ENCODE measurements around the gene UBR4.

UBR4 gene

DNA sequence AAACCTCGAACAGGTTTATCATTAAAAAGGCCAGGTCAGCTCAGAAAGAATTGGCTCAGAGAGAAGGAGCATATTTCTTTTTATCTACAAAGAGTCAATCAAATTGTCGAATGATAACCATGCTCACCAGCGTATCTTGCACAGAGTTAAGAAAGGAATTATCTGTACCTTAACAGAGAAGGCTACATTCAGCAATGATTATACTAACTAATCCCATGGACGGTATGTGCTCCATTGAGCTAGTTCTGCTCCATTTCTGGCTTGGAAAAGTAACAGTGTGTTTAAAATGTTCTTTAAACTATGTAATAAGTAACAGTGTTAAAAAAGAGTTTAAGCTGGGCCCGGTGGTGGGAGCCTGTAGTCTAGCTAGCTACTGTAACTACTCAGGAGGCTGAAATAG lies 4.2 kb downstream of the UBR4 start:
- Histone ChIP-seq H3K27me3 (ENCODE audit: low read depth, low read length) (no peaks in the 10 kb centered on the region), H2AFZ (ENCODE audit: low read depth, low read length) (no peak overlapping the region), H3K4me3 (ENCODE audit: low read length) (peak overlapping the region; percentile 47), H4K20me1 (ENCODE audit: insufficient read depth, low read length) (peaks cover 84% of the 10 kb centered on the region), H3K36me3 (replicated peaks; ENCODE audit: low read depth, low read length) (peaks cover 17% of the 10 kb centered on the region), H3K9me3 (ENCODE audit: insufficient read depth, low read length) (no peaks in the 10 kb centered on the region), H3K79me2 (ENCODE audit: low read length) (peaks cover 96% of the 10 kb centered on the region), H3K9ac (ENCODE audit: low read length) (peak overlapping the region; percentile 31; the same call in 1 of the 2 replicates), H3K4me2 (ENCODE audit: low read length) (peak overlapping the region; percentile 67), H3K4me1 (ENCODE audit: low read length) (peaks cover 40% of the 10 kb centered on the region), H3K27ac (ENCODE audit: low read length) (peak overlapping the region; percentile 53)
- TF ChIP-seq CTCF (IDR thresholded peaks at IDR 0.05; ENCODE audit: low read depth, low read length) (no peak), EZH2phosphoT487 (IDR thresholded peaks at IDR 0.05; ENCODE audit: low read depth) (no peak)

- Histone ChIP-seq H3K79me2 (ENCODE audit: low read length) (peaks cover 96% of the 10 kb centered on the region), H3K4me3 (ENCODE audit: low read length) (peak overlapping the region; percentile 47), H3K4me2 (ENCODE audit: low read length) (peak overlapping the region; percentile 67), H2AFZ (ENCODE audit: low read depth, low read length) (no peak overlapping the region), H3K9me3 (ENCODE audit: insufficient read depth, low read length) (no peaks in the 10 kb centered on the region), H3K36me3 (replicated peaks; ENCODE audit: low read depth, low read length) (peaks cover 17% of the 10 kb centered on the region), H4K20me1 (ENCODE audit: insufficient read depth, low read length) (peaks cover 87% of the 10 kb centered on the region), H3K9ac (ENCODE audit: low read length) (peak overlapping the region; percentile 31; the same call in 1 of the 2 replicates), H3K4me1 (ENCODE audit: low read length) (peaks cover 40% of the 10 kb centered on the region), H3K27ac (ENCODE audit: low read length) (peak overlapping the region; percentile 53), H3K27me3 (ENCODE audit: low read depth, low read length) (no peaks in the 10 kb centered on the region)
- no peak for TF ChIP-seq CTCF (IDR thresholded peaks at IDR 0.05; ENCODE audit: low read depth, low read length)
- no peak for TF ChIP-seq EZH2phosphoT487 (IDR thresholded peaks at IDR 0.05; ENCODE audit: low read depth)
These were observed 4.7 kb downstream of the UBR4 start for GRCh38 chr1:19205403-19205802.

DNA sequence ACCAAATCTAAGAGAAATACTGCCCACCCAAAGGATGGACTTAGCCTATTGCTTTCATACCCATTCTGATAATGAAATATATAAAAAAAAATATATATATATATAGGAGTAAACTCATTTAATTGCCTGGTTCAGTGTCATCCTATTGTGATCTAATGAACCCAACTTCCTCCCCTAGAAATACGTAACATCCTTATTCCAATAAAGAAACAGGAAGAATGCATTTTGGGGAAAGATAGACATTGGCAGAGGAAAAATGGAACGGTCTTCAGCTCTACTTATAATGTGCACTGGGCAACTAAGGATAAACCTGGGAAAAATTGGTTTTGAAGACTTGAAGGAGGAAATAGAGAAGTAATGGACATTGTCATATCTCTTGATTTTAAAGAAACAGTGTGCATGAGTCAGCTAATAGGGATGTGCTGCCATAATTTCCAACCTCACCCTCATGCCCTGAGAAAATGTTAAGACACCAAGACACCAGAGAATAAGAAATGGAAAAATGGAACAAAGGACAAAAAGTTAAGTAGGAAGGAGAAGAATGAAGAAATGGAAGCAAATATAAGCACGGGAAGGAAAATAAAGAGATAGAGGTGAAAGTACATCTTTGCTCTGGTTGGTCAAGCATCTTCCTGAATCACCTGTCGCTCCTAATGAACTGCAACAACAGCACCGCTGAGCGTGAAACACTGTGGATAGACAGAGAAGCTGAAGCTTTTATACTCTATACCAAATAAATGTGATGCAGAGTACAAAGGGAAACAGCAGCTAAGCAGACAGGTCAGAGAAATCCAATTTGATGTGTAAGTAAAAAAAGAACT lies 5.4 kb downstream of the UBR4 start:
- peaks cover 91% of the 10 kb centered on the region for H4K20me1 ChIP-seq (ENCODE audit: insufficient read depth, low read length)
- TF ChIP-seq EZH2phosphoT487 (IDR thresholded peaks at IDR 0.05; ENCODE audit: low read depth) (no peak), CTCF (IDR thresholded peaks at IDR 0.05; ENCODE audit: low read depth, low read length) (no peak)
- peaks cover 21% of the 10 kb centered on the region for H3K36me3 ChIP-seq (replicated peaks; ENCODE audit: low read depth, low read length)
- no peak overlapping the region for H3K27ac ChIP-seq (ENCODE audit: low read length)
- H3K27me3 ChIP-seq (ENCODE audit: low read depth, low read length) = no peaks in the 10 kb centered on the region
- peaks cover 40% of the 10 kb centered on the region for H3K4me1 ChIP-seq (ENCODE audit: low read length)
- H3K4me2 ChIP-seq (ENCODE audit: low read length) = peak overlapping the region; percentile 67
- H3K9ac ChIP-seq (ENCODE audit: low read length) = no peak overlapping the region
- peaks cover 99% of the 10 kb centered on the region for H3K79me2 ChIP-seq (ENCODE audit: low read length)
- H3K9me3 ChIP-seq (ENCODE audit: insufficient read depth, low read length) = no peaks in the 10 kb centered on the region
- H3K4me3 ChIP-seq (ENCODE audit: low read length) = no peak overlapping the region
- H2AFZ ChIP-seq (ENCODE audit: low read depth, low read length) = no peak overlapping the region

DNA sequence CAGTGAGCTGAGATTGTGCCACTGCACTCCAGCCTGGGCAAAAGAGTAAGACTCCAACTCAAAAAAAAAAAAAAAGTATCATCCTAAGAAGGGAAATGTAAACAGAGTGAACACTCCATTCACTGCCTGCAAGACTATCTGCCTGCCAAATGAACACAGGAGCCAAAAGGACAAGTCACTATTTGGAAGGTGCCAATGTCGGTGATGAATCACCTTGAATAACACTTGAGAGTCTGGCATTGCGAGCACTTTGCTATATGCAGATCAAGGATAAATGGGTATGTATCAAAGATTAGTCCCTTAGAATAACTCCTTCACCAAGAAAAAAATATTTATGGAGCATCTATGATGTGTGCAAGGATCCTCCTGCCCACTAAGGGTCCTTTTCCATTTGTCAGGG lies 6.6 kb downstream of the UBR4 start:
- H2AFZ ChIP-seq (ENCODE audit: low read depth, low read length) = no peak overlapping the region
- no peak overlapping the region for H3K9ac ChIP-seq (ENCODE audit: low read length)
- no peak overlapping the region for H3K4me2 ChIP-seq (ENCODE audit: low read length)
- peaks cover 94% of the 10 kb centered on the region for H3K79me2 ChIP-seq (ENCODE audit: low read length)
- H3K9me3 ChIP-seq (ENCODE audit: insufficient read depth, low read length) = no peaks in the 10 kb centered on the region
- no peak for TF ChIP-seq EZH2phosphoT487 (IDR thresholded peaks at IDR 0.05; ENCODE audit: low read depth)
- TF ChIP-seq CTCF (IDR thresholded peaks at IDR 0.05; ENCODE audit: low read depth, low read length) = no peak
- H3K36me3 ChIP-seq (replicated peaks; ENCODE audit: low read depth, low read length) = peaks cover 33% of the 10 kb centered on the region
- no peaks in the 10 kb centered on the region for H3K27me3 ChIP-seq (ENCODE audit: low read depth, low read length)
- H4K20me1 ChIP-seq (ENCODE audit: insufficient read depth, low read length) = peaks cover 88% of the 10 kb centered on the region
- H3K4me1 ChIP-seq (ENCODE audit: low read length) = peaks cover 36% of the 10 kb centered on the region
- no peak overlapping the region for H3K4me3 ChIP-seq (ENCODE audit: low read length)
- H3K27ac ChIP-seq (ENCODE audit: low read length) = no peak overlapping the region

All from OCI-LY3 (cell line).